Sigmoid colon (tissue), 7 donors: ENCODE measurements around the gene ABLIM2. TPM values are rescaled to one million over a fixed set of nuclear protein-coding genes. Genes with fewer than 3 reads are reported as not detected.

Source experiments
- DNase-seq: peaks from one replicate; pipeline ENCODE4 v3.0.0-alpha.2; 2019
- H3K27ac ChIP-seq, 4 donors: fragments of 200-600 bp; sonication (generic); one replicate each; pipeline ENCODE4 v1.5.1; 2016 to 2019; ENCODE audit warnings: mild to moderate bottlenecking in 1 of 4
- H3K27me3 ChIP-seq, 3 donors: fragments of 200-600 bp; sonication (generic); one replicate each; pipeline ENCODE4 v1.5.1; 2019; ENCODE audit warnings: mild to moderate bottlenecking in 1 of 3
- H3K36me3 ChIP-seq, 4 donors: fragments of 200-600 bp; sonication (generic); one replicate each; pipeline ENCODE4 v1.5.1; 2016 to 2019
- H3K4me1 ChIP-seq, 4 donors: fragments of 200-600 bp; sonication (generic); one replicate each; pipeline ENCODE4 v1.5.1; 2017 to 2019
- H3K4me3 ChIP-seq, 4 donors: fragments of 200-600 bp; sonication (generic); one replicate each; pipeline ENCODE4 v1.5.1; 2017 to 2019; ENCODE audit warnings: mild to moderate bottlenecking in 2 of 4, moderate library complexity in 1 of 4
- H3K9me3 ChIP-seq, 4 donors: fragments of 200-600 bp in 3 of 4; sonication (generic) in 3 of 4; one replicate each; pipeline versions ENCODE4 v1.5.1 to v1.6.1; 2013 to 2019
- EP300 ChIP-seq, 4 donors: sonication (generic); formaldehyde crosslinking; IDR thresholded peaks; one replicate each; pipeline ENCODE4 v1.6.1; 2017; ENCODE audit warnings: antibody characterized with exemption in 4 of 4
- POLR2A ChIP-seq, 2 donors: fragments of 450-650 bp; IDR thresholded peaks; one replicate each; pipeline ENCODE4 v1.6.1; 2016; ENCODE audit warnings: antibody characterized with exemption in 2 of 2, mild to moderate bottlenecking in 2 of 2, moderate library complexity in 2 of 2
- POLR2AphosphoS5 ChIP-seq, 4 donors: sonication (generic); formaldehyde crosslinking; IDR thresholded peaks; one replicate each; pipeline ENCODE4 v1.6.1; 2017; ENCODE audit warnings: antibody characterized with exemption in 4 of 4
- WGBS, 2 donors: extraction: QIAGEN DNeasy Blood & Tissue Kit; methylation state at CpG; one replicate each; pipeline ENCODE4 v1.1.7; 2013; 5-methylcytosine and 5-hydroxymethylcytosine counted together
- intact Hi-C: fragments of 100-400 bp; cut with DNase I; formaldehyde crosslinking; loops from one replicate; pipeline ENCODE4 v1.15.1; 2023
- polyA plus RNA-seq, 3 donors: library from polyadenylated mRNA; stranded (reverse); fragments of 200-250 nt; gene quantifications; one replicate each; pipeline ENCODE4 v1.2.3, GENCODE V29; 2013
- total RNA-seq, 4 donors: library from RNA; depleted of rRNA; stranded (reverse); fragments of >200 nt; gene quantifications; one replicate each; pipeline ENCODE4 v1.1.0, GENCODE V29; 2016
- TF ChIP-seq, protein P1 (sequence below), 4 experiments: fragments of 450-650 bp in 3 of 4; fragments of 200-600 bp in 1 of 4; IDR thresholded peaks; one replicate each; pipeline ENCODE4 v1.5.1; 2016 to 2019; ENCODE audit warnings: antibody characterized with exemption in 4 of 4, mild to moderate bottlenecking in 3 of 4, moderate library complexity in 2 of 4
- donor health status: healthy with polysubstance abuse.
- donor health status: Bipolar disorder and iron deficiency.
- donor health status: healthy.

The ABLIM2 gene
- total and polyA plus RNA-seq, 7 donors = 3.1 to 15.0 (median 7.4) TPM

DNA sequence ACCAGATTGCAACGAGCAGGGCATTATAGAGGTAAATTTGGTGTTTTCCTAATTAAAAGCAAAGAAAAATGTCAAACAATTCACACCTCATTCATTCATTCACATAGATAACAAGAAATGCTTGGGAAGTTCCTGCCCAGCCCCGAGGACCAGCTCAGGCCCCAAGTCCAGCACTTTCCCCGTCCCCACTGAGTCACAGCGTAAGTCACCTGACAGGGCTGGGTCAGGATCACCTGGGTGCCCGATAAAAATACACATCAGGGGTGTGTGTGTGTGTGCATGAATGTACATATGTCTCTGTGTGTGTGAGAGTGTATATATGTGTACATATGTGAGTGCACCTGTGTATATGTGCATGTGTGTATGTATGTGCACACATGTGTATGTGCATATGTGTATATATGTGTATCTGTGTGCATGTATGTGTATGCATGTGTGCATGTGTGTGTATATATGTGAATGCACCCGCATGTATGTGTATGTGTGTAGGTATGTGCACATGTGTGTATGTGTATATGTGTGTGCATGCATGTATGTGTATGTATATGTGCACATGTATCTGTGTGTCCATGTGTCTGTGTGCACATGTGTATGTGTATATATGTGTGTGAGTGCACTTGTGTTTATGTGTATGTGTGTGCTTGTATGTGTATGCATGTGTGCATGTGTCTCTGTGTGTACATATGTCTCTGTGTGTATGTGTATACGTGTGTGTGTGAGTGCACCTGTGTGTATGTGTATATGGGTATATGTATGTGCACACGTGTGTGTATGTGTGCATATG is 21.9 kb upstream of the ABLIM2 start:
- 72 to 85% methylated on average over 8 of the region's 8 CpGs for WGBS, 2 donors
- intact Hi-C loops = no loop called here

DNA sequence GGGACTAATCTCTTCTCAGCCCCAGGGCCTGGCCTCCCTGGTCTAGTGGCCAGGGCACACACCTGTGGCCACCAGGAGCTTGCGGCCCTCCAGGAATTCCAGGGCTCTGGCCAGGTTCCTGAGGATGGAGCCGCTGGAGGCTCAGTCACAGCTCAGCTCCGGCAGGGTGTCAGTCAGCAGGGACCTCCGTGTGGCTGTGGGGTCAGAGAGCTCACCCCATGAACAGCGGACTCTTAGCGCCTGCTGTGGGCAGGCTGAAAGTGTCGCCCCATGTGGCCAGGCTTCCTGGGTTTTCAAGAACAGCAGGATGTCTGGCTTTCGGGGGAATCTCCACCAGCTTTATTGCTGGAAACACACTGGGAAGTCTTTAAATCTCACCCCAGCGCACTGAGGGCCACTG is 21.2 kb upstream of the ABLIM2 start:
- H3K36me3 ChIP-seq = no peaks in the 10 kb centered on the region
- no peaks in the 10 kb centered on the region for H3K9me3 ChIP-seq
- H3K27ac ChIP-seq = no peak overlapping the region
- no peak for TF ChIP-seq POLR2A (IDR thresholded peaks at IDR 0.05)
- TF ChIP-seq, protein P1, sequence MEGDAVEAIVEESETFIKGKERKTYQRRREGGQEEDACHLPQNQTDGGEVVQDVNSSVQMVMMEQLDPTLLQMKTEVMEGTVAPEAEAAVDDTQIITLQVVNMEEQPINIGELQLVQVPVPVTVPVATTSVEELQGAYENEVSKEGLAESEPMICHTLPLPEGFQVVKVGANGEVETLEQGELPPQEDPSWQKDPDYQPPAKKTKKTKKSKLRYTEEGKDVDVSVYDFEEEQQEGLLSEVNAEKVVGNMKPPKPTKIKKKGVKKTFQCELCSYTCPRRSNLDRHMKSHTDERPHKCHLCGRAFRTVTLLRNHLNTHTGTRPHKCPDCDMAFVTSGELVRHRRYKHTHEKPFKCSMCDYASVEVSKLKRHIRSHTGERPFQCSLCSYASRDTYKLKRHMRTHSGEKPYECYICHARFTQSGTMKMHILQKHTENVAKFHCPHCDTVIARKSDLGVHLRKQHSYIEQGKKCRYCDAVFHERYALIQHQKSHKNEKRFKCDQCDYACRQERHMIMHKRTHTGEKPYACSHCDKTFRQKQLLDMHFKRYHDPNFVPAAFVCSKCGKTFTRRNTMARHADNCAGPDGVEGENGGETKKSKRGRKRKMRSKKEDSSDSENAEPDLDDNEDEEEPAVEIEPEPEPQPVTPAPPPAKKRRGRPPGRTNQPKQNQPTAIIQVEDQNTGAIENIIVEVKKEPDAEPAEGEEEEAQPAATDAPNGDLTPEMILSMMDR (IDR thresholded peaks at IDR 0.05) = no peak
- TF ChIP-seq EP300 (IDR thresholded peaks at IDR 0.05) = no peak
- no peak for TF ChIP-seq POLR2AphosphoS5 (IDR thresholded peaks at IDR 0.05)
- H3K27me3 ChIP-seq = no peaks in the 10 kb centered on the region
- H3K4me1 ChIP-seq = peaks cover 0 to 6% (median 0%) of the 10 kb centered on the region in 4 donors
- 88 to 89% methylated on average over 9 of the region's 9 CpGs for WGBS, 2 donors
- no peak for DNase-seq
- intact Hi-C loops = no loop called here
- no peak overlapping the region for H3K4me3 ChIP-seq

More for the DNA sequence above, 21.9 kb upstream of the ABLIM2 start:
- Histone ChIP-seq H3K27me3 (peaks cover 0 to under 1% (median 0%) of the 10 kb centered on the region in 3 donors), H3K4me1 (peaks cover 0 to 6% (median 0%) of the 10 kb centered on the region in 4 donors), H3K36me3 (no peaks in the 10 kb centered on the region), H3K4me3 (no peak overlapping the region), H3K27ac (no peak overlapping the region), H3K9me3 (no peaks in the 10 kb centered on the region)
- no peak for DNase-seq
- TF ChIP-seq EP300 (IDR thresholded peaks at IDR 0.05) (no peak), POLR2AphosphoS5 (IDR thresholded peaks at IDR 0.05) (no peak), POLR2A (IDR thresholded peaks at IDR 0.05) (no peak)
- TF ChIP-seq, protein P1 (IDR thresholded peaks at IDR 0.05) = no peak

DNA sequence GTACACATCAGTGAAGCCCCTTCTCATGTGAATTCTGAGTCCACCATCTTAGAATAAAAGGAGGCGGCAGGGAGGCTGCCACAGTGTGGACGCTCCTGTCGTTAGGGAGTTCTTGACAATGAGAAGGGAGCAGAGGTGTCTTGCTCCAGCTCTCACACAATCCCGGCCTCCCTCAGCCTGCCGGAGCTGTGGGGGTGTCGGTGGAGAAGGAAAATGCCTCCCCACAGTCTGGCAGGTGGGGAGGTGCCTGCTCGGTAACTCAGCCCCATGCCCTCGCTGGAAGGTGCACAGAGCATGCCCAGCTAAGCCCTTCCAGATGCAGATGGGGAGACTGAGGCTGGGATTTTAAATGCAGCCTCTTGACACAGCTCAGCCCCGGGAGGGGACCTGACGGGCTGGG is 20.5 kb upstream of the ABLIM2 start:
- H3K9me3 ChIP-seq = no peaks in the 10 kb centered on the region
- TF ChIP-seq, protein P1 (IDR thresholded peaks at IDR 0.05) = no peak
- no peak for TF ChIP-seq POLR2A (IDR thresholded peaks at IDR 0.05)
- no peak for TF ChIP-seq POLR2AphosphoS5 (IDR thresholded peaks at IDR 0.05)
- TF ChIP-seq EP300 (IDR thresholded peaks at IDR 0.05) = no peak
- H3K36me3 ChIP-seq = no peaks in the 10 kb centered on the region
- no peak for DNase-seq
- H3K27me3 ChIP-seq = no peaks in the 10 kb centered on the region
- intact Hi-C loops = no loop called here
- no peak overlapping the region for H3K4me3 ChIP-seq
- H3K4me1 ChIP-seq = peaks cover 0 to 6% (median 0%) of the 10 kb centered on the region in 4 donors
- H3K27ac ChIP-seq = no peak overlapping the region
- WGBS, 2 donors = 89 to 90% methylated on average over 10 of the region's 10 CpGs

DNA sequence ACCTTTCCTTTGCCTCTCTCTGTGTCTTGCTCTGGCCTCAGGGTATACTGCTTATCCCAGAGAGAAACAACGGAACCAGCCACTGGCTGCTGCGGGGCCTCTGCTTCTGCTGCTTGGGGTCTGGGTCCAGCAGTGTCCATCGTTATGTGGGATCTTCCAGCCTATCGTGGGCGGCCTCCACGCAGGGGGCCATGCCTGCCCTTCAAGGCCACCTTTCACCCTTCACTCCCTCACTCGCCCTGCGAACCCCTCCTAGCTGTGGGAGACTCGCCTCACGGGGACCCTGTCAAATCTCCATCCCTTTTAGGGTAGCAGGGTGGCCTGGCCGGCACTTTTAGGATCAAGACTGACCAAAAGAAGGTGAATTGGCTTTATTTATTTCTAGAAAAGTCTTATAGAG is 19.3 kb upstream of the ABLIM2 start:
- intact Hi-C loops = no loop called here
- DNase-seq = no peak
- WGBS, 2 donors = 94% methylated on average over 11 of the region's 11 CpGs
- H3K4me3 ChIP-seq = no peak overlapping the region
- H3K9me3 ChIP-seq = no peaks in the 10 kb centered on the region
- peaks cover 0 to under 1% (median 0%) of the 10 kb centered on the region in 4 donors for H3K4me1 ChIP-seq
- no peak overlapping the region for H3K27ac ChIP-seq
- TF ChIP-seq POLR2A (IDR thresholded peaks at IDR 0.05) (no peak), EP300 (IDR thresholded peaks at IDR 0.05) (no peak), POLR2AphosphoS5 (IDR thresholded peaks at IDR 0.05) (no peak)
- TF ChIP-seq, protein P1 (IDR thresholded peaks at IDR 0.05) = no peak
- H3K36me3 ChIP-seq = no peaks in the 10 kb centered on the region
- no peaks in the 10 kb centered on the region for H3K27me3 ChIP-seq
